HG03378 (cell line): Measurements from ENCODE around the gene RYR1.
"Not testable (repeated sequence)": the region's sequence is repeated elsewhere in the genome, so short reads cannot be mapped to it uniquely, and the experiment has no call there.

Source experiments
- ATAC-seq: cut with Tn5 transposase; IDR thresholded peaks from one replicate; pipeline ENCODE4 v1.9.1; 2021; ENCODE audit warnings: mild to moderate bottlenecking, moderate library complexity; ENCODE audit not compliant: unreplicated experiment

Gene RYR1

GRCh38 chr19:38425810-38426466, 7.6 kb upstream of the RYR1 start, which contains the start of gene RASGRP4:
TSS of gene RASGRP4 (minus strand) at chr19:38426219. CDS start at chr19:38426091, 128 bp downstream.
- ATAC-seq, result no peak

GRCh38 chr19:38427035-38427677, 6.3 kb upstream of the RYR1 start:
- ATAC-seq, result not testable (repeated sequence)

DNA sequence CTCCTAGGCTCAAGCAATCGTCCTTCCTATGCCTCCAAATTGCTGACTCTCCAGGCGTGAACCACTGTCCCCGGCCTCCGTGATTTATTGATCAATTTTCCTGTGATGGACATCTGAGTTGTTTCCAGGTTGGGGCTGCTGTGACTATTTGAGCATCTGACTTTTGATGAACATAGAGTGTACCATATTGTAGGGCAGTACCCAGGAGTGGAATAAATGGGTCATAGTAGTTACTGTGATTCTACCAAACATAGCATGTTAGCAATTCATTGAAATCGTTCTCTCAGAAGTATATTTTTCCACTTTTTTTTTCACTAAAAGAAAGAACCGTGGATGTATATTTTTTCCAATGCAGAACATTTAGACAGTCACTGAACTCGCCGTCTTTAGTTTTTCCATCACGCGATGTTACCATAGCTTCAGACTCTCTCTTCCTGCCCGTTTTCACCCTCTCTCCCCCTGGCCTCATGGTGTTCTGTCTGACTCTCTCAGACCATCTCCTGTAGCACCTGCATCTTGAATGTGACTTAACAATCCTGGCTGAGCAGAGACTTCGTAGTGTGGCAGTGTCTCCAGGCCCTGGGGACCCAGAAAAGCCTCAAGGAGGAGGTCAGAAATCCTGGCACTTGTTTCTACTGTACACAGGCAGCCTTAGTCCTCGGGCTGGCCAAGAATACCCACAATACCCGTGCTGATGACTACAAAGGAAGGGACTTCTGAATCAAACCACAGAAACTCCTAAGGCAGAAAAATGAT, 4.3 kb upstream of the RYR1 start:
- ATAC-seq, result no peak

GRCh38 chr19:38429811-38430156, 3.7 kb upstream of the RYR1 start:
- ATAC-seq, result no peak

GRCh38 chr19:38430931-38431330, 2.6 kb upstream of the RYR1 start:
- ATAC-seq, result no peak

DNA sequence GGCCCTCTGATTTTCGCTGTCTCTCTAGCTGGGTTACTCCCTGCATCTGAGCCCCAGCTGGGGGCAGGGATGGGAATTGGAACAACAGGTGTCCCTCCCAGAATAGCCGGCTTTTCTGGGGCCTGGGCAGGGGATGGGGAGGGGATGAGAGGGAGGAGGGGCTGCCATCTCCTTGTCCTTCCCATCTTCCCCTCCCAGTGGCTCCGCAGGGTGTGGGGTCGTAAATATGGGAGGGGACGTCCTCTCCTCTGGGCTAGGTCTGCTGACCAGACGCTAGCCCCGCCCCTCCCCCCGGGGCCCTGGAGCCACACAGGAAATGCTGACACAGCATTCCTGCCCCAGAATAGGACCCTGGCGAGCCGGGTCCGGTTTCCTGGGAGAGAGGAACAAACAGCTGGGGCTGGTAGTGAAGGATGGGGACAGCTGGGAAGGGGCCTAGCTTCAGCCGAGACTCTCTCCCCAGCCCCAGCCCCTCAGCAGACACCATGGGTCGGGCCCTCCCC, 1.1 kb downstream of the RYR1 start:
- no peak for ATAC-seq

DNA sequence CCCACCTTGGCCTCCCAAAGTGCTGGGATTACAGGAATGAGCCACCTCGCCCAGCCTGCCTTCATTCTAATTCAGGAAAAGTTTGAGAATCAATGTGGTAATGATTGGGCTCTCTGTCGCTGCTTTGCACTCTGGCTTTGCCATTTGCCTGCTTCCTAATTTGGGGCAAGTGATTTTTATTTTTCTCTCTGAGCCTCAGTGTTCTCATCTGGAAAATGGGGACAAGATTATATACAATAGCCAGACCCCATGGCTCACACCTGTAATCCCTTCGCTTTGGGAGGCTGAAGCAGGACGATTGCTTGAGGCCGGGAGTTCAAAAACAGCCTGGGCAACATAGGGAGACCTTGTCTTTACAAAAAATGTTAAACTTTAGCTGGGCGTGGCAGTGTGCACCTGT, 3.8 kb downstream of the RYR1 start:
- no peak for ATAC-seq

DNA sequence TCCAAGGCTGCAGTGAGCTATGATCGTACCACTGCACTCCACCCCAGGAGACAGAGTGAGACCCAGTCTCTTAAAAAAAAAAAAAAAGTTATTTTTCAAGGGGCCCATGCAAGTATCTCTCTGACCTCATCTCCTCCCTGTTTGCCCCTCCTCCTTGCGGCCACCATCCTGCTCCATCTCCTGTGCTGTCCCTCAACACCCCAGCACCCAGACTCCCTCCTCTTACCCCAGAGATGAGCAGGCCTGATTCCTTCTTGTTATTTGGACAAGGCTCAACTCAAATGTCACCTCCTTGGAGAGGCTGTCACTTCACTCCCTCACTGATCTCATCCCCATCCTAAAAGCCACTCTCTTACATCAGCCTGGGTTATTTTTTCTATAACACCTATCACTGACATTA, 4.4 kb downstream of the RYR1 start:
- ATAC-seq, result no peak

GRCh38 chr19:38440592-38440991, 7.1 kb downstream of the RYR1 start:
- ATAC-seq, result no peak

DNA sequence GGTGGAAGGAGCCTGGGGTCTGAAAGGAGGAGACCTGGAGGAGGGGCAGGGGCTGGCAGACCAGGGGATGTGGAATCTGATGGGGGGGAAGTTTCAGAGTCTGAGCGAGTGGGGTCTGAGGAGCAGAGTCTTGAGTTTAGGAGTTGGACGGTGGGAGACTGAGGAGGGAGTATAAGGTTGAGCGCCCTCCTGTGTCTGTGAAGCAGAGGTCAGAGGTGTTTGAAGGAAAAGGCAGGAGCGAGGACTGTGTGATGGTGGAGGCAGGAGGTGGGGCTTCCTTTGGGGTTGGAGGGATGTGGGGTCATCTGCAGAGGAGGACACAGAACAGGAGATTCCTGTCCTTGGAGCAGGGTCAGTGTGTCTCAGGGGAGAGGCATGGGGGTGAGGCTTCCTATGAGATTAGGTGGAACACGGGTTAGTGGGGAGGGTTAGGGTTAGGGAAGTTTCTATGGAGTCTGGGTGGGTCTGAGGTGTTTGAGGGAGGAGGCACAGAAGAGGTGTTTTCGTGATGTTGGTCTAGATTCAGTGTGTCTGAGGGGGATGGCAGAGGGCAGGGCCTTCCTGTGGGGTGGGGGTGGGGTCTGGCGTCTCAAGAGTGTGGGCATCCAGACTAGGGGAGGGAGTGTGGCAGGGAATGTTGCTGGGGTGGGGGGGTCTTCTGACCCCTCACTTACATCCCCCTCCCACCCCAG, 8.3 kb downstream of the RYR1 start:
- no peak for ATAC-seq

DNA sequence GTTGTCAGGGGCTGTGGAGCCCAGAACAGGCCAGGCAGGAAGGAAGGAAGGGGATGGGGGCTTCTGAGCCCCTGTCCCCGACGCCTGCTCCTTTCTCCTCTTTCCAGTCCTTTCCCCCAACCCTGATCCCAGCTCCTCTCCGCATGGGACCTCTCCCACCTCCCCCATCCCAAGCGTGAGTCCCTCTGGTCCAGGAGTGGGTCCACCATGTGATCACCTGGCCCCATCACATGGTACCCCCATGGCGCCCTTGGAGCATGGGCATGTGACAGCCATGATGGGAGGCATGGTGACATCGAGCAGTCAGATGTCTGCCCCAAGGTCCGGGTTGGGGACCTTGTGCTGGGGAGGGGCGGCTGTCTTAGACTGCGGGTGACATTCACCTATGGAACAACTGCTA, 9.2 kb downstream of the RYR1 start:
- no peak for ATAC-seq

- no peak for ATAC-seq
Measured at GRCh38 chr19:38443458-38443999, 10.0 kb downstream of the RYR1 start.

DNA sequence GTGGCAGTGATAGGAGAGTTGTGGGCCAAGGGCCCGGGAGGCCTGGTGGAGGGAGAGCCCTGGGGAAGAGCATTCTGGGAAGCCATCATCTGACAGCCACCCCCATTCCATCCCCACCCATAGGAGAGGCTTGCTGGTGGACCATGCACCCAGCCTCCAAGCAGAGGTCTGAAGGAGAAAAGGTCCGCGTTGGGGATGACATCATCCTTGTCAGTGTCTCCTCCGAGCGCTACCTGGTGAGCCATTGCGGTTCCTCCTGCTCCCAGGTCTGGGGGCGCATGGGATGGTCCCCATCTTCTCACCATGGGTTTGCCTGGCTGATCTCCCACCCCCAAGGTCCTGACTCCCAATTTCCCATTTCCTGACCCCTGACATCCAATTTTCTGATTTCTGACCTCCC, 10.5 kb downstream of the RYR1 start:
- no peak for ATAC-seq

- ATAC-seq, result no peak
Measured at GRCh38 chr19:38445362-38445761, 11.9 kb downstream of the RYR1 start.

GRCh38 chr19:38448225-38448624, 14.7 kb downstream of the RYR1 start:
- ATAC-seq, result no peak

- no peak for ATAC-seq
Measured at GRCh38 chr19:38449518-38449917, 16.0 kb downstream of the RYR1 start.

- ATAC-seq, result no peak
Measured at GRCh38 chr19:38451036-38451435, 17.5 kb downstream of the RYR1 start.

- ATAC-seq, result no peak
Measured at GRCh38 chr19:38451629-38452028, 18.1 kb downstream of the RYR1 start.

DNA sequence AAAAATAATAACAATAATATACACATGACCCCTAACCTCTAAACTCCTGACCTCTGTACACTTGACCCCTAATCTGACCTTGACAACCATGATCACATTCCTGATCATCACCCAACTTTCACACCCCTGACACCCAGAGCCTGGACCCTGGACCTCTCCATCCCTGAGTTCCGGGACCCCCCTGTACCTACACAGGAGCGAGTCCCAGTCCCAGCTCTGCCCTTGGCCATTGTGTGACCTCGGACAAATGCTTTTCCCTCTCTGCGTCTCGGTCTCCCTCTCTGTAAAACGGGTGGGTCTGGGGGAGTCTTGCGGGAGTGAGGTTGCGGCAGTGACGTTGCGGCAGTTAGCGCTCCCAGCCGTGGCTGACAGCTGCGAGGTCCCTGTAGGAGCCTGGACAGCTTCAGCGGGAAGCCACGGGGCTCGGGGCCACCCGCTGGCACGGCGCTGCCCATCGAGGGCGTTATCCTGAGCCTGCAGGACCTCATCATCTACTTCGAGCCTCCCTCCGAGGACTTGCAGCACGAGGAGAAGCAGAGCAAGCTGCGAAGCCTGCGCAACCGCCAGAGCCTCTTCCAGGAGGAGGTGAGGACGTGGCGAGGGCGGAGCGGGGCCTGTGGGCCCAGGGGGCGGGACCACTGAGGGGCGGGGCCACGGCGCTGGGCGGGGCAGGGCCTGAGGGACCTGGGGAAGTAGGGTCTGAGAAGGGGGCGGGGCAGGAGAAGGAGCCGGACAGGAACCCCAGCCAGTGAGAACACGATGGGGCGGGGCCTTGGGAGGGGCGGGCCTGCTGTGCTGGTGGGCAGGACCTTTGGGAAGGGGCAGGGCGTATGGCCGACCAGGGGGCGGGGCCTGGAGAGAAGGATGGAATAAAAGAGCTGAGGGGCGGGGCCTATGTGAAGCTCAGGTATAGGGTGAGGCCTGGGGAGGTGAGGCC, 19.2 kb downstream of the RYR1 start:
- no peak for ATAC-seq

DNA sequence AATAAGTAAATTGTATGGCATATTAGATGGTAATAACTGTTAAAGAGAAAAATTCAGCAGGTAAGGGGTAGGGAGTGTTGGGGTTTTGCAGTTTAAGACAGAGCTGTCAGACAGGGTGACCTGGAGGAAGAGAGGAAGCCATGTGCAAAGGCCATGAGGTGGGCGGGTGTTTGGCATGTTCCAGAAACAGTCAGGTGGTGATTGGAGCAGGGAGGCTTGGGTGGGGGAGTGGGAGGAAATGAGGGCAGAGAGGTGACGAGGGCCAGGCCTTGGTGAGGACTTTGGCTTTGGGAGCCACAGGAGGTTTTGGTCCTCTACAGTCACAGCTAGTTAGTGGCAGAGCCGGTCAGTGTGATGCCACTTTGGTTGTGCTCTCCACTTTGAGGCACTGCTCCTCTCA, 20.1 kb downstream of the RYR1 start:
- ATAC-seq, result no peak
